Vagina (tissue), 2 donors: ENCODE data around the gene CD34. TPM values are rescaled to one million over a fixed set of nuclear protein-coding genes. Genes with fewer than 3 reads are reported as not detected.

ENCODE experiments used
- DNase-seq, 2 donors: peaks; one replicate each; pipeline ENCODE4 v3.0.0-alpha.2; 2017; ENCODE audit errors: extremely low spot score in 2 of 2
- H3K27ac ChIP-seq: fragments of 200-600 bp; sonication (generic); one replicate; pipeline ENCODE4 v1.5.1; 2019
- H3K27me3 ChIP-seq: fragments of 200-600 bp; sonication (generic); one replicate; pipeline ENCODE4 v1.5.1; 2019
- H3K36me3 ChIP-seq, 2 donors: fragments of 200-600 bp; sonication (generic); one replicate each; pipeline ENCODE4 v1.5.1; 2017 to 2019
- H3K4me1 ChIP-seq: fragments of 200-600 bp; sonication (generic); one replicate; pipeline ENCODE4 v1.5.1; 2019
- H3K4me3 ChIP-seq, 2 donors: fragments of 200-600 bp; sonication (generic); 1 replicate in 1 of 2; 2 replicates in 1 of 2; pipeline ENCODE4 v1.5.1; 2016 to 2019
- H3K9me3 ChIP-seq: fragments of 200-600 bp; sonication (generic); one replicate; pipeline ENCODE4 v1.5.1; 2019
- CTCF ChIP-seq, 3 experiments: fragments of 450-650 bp in 2 of 3; fragments of 200-600 bp in 1 of 3; sonication (generic) in 1 of 3; IDR thresholded peaks; one replicate each; pipeline ENCODE4 v1.5.1; 2017 to 2019; ENCODE audit warnings: antibody characterized with exemption in 3 of 3, mild to moderate bottlenecking in 2 of 3, moderate library complexity in 2 of 3
- POLR2A ChIP-seq, 2 donors: fragments of 450-650 bp; IDR thresholded peaks; one replicate each; pipeline ENCODE4 v1.6.1; 2017; ENCODE audit warnings: antibody characterized with exemption in 2 of 2, mild to moderate bottlenecking in 2 of 2, moderate library complexity in 2 of 2
- POLR2AphosphoS5 ChIP-seq, 2 donors: sonication (generic); formaldehyde crosslinking; IDR thresholded peaks; one replicate each; pipeline ENCODE4 v1.9.0; 2017; ENCODE audit warnings: antibody characterized with exemption in 2 of 2, mild to moderate bottlenecking in 2 of 2, low read depth in 1 of 2; ENCODE audit not compliant: insufficient read depth in 1 of 2
- intact Hi-C: fragments of 100-400 bp; cut with DNase I; formaldehyde crosslinking; loops from one replicate; pipeline ENCODE4 v1.15.1; 2023
- total RNA-seq: library from RNA; depleted of rRNA; stranded (reverse); fragments of >200 nt; gene quantifications from one replicate; pipeline ENCODE4 v1.2.3, GENCODE V29; 2016

The CD34 gene
- 57.5 TPM for total RNA-seq

- Histone ChIP-seq H3K4me1 (peaks cover 14% of the 10 kb centered on the region), H3K27me3 (no peaks in the 10 kb centered on the region), H3K27ac (peak within 1 kb of the TSS; percentile 86), H3K9me3 (no peaks in the 10 kb centered on the region), H3K4me3 (peak within 1 kb of the TSS; percentile 52 to 56), H3K36me3 (no peaks in the 10 kb centered on the region)
- DNase-seq: no peak
- intact Hi-C loops: no loop called here
- peak in 1 of 2 donors; percentile 77 for TF ChIP-seq POLR2AphosphoS5 (IDR thresholded peaks at IDR 0.05; ENCODE audit: insufficient read depth in 1 of 2, low read depth in 1 of 2)
- no peak for TF ChIP-seq POLR2A (IDR thresholded peaks at IDR 0.05)
Observed at GRCh38 chr1:207910591-207911354, at the start of gene CD34. Gene CD34 (minus strand): TSS chr1:207911125. CDS start chr1:207911080, 45 bp downstream.

GRCh38 chr1:207960346-207960745 is 49.4 kb upstream of the CD34 start:
- Histone ChIP-seq H3K27me3 (no peaks in the 10 kb centered on the region), H3K4me3 (no peak overlapping the region), H3K4me1 (peaks cover 55% of the 10 kb centered on the region), H3K36me3 (no peaks in the 10 kb centered on the region), H3K27ac (peak overlapping the region; percentile 95), H3K9me3 (no peaks in the 10 kb centered on the region)
- peak in 1 of 2 donors; percentile 70 for DNase-seq
- no peak for TF ChIP-seq POLR2AphosphoS5 (IDR thresholded peaks at IDR 0.05; ENCODE audit: insufficient read depth in 1 of 2, low read depth in 1 of 2)
- intact Hi-C loops: loop anchor here (5.0 kb wide), 3 partner anchors 58 to 133 kb away; no protein-coding TSS in a partner anchor

- Histone ChIP-seq H3K4me3 (peak overlapping the region; percentile 50 to 60), H3K27me3 (no peaks in the 10 kb centered on the region), H3K9me3 (no peaks in the 10 kb centered on the region), H3K36me3 (no peaks in the 10 kb centered on the region), H3K27ac (peak overlapping the region; percentile 95), H3K4me1 (peaks cover 52% of the 10 kb centered on the region)
- intact Hi-C loops: loop anchor here (5.0 kb wide), 3 partner anchors 58 to 133 kb away; no protein-coding TSS in a partner anchor
- TF ChIP-seq CTCF (IDR thresholded peaks at IDR 0.05): no peak
- no peak for DNase-seq
Observed at GRCh38 chr1:207959910-207960309, 49.0 kb upstream of the CD34 start.

GRCh38 chr1:207959141-207959825 is 48.4 kb upstream of the CD34 start:
- Histone ChIP-seq H3K4me1 (peaks cover 46% of the 10 kb centered on the region), H3K4me3 (peak overlapping the region; percentile 50 to 60), H3K9me3 (no peaks in the 10 kb centered on the region), H3K36me3 (no peaks in the 10 kb centered on the region), H3K27me3 (no peaks in the 10 kb centered on the region), H3K27ac (peak overlapping the region; percentile 95)
- intact Hi-C loops: no loop called here
- no peak for TF ChIP-seq POLR2A (IDR thresholded peaks at IDR 0.05)
- TF ChIP-seq CTCF (IDR thresholded peaks at IDR 0.05): no peak
- TF ChIP-seq POLR2AphosphoS5 (IDR thresholded peaks at IDR 0.05; ENCODE audit: insufficient read depth in 1 of 2, low read depth in 1 of 2): no peak
- DNase-seq: peak in 1 of 2 donors; percentile 89

- Histone ChIP-seq H3K36me3 (no peaks in the 10 kb centered on the region), H3K27me3 (no peaks in the 10 kb centered on the region), H3K9me3 (no peaks in the 10 kb centered on the region), H3K27ac (peak overlapping the region; percentile 95), H3K4me3 (peak overlapping the region; percentile 50 to 60), H3K4me1 (peaks cover 39% of the 10 kb centered on the region)
- DNase-seq: no peak
- intact Hi-C loops: no loop called here
- TF ChIP-seq POLR2AphosphoS5 (IDR thresholded peaks at IDR 0.05; ENCODE audit: insufficient read depth in 1 of 2, low read depth in 1 of 2): no peak
- no peak for TF ChIP-seq POLR2A (IDR thresholded peaks at IDR 0.05)
- no peak for TF ChIP-seq CTCF (IDR thresholded peaks at IDR 0.05)
Observed at GRCh38 chr1:207958376-207959139, 47.6 kb upstream of the CD34 start.
